CD8-positive, alpha-beta memory T cell (primary cell): ENCODE results near the gene POLA2. TPM values are rescaled to one million over a fixed set of nuclear protein-coding genes. Genes with fewer than 3 reads are reported as not detected.
"Not testable (repeated sequence)": the region's sequence is repeated elsewhere in the genome, so short reads cannot be mapped to it uniquely, and the experiment has no call there.

ENCODE experiments used
- CTCF ChIA-PET: fragments of 350-600 bp; sonication (Branson Sonifier 250); formaldehyde crosslinking; loops from one replicate; lab custom pipeline; 2021; ENCODE audit warnings: antibody characterized with exemption; lab: Charles Lee
- POLR2A ChIA-PET: fragments of 350-600 bp; sonication (Branson Sonifier 250); formaldehyde crosslinking; loops from one replicate; lab custom pipeline; 2021; ENCODE audit warnings: antibody characterized with exemption; lab: Charles Lee
- DNase-seq, 5 donors: peaks; one replicate each; pipeline versions ENCODE4 v3.0.0 to v3.0.0-alpha.2; 2020 to 2022; ENCODE audit warnings: mixed read lengths in 1 of 5
- H3K27ac ChIP-seq: one replicate; pipeline ENCODE4 v1.7.0; 2013; ENCODE audit warnings: low read depth, mild to moderate bottlenecking, low read length, moderate library complexity
- H3K27me3 ChIP-seq: 2 replicates; pipeline ENCODE4 v1.7.0; 2013; ENCODE audit warnings: low read length, mild to moderate bottlenecking; ENCODE audit not compliant: insufficient read depth, poor library complexity, severe bottlenecking
- H3K36me3 ChIP-seq: 2 replicates; pipeline ENCODE4 v1.7.0; 2013; ENCODE audit warnings: mild to moderate bottlenecking, low read length, moderate library complexity; ENCODE audit not compliant: insufficient read depth
- H3K4me1 ChIP-seq: 2 replicates; pipeline ENCODE4 v1.7.0; 2013; ENCODE audit warnings: mild to moderate bottlenecking, low read length, moderate library complexity; ENCODE audit not compliant: insufficient read depth
- H3K4me3 ChIP-seq: 2 replicates; pipeline ENCODE4 v1.7.0; 2013; ENCODE audit warnings: mild to moderate bottlenecking, low read length
- H3K9me3 ChIP-seq: 2 replicates; pipeline ENCODE4 v1.7.0; 2013; ENCODE audit warnings: mild to moderate bottlenecking, low read length
- H3K27ac Mint-ChIP-seq, 8 donors: one replicate each; pipeline ENCODE4 v1.8.0; 2020 to 2021; ENCODE audit warnings: mixed read lengths in 8 of 8, mild to moderate bottlenecking in 6 of 8, inconsistent platforms in 3 of 8, moderate library complexity in 3 of 8
- H3K27me3 Mint-ChIP-seq, 2 donors: one replicate each; pipeline ENCODE4 v1.8.0; 2020 to 2021; ENCODE audit warnings: mixed read lengths in 2 of 2, mild to moderate bottlenecking in 1 of 2, moderate library complexity in 1 of 2
- H3K36me3 Mint-ChIP-seq, 3 donors: one replicate each; pipeline ENCODE4 v1.8.0; 2020 to 2021; ENCODE audit warnings: mixed read lengths in 3 of 3, inconsistent platforms in 1 of 3, mild to moderate bottlenecking in 1 of 3
- H3K4me1 Mint-ChIP-seq, 3 donors: one replicate each; pipeline ENCODE4 v1.8.0; 2020 to 2021; ENCODE audit warnings: mixed read lengths in 3 of 3, inconsistent platforms in 1 of 3, mild to moderate bottlenecking in 1 of 3
- H3K4me3 Mint-ChIP-seq, 7 donors: one replicate each; pipeline ENCODE4 v1.8.0; 2020 to 2021; ENCODE audit warnings: mixed read lengths in 7 of 7, mild to moderate bottlenecking in 6 of 7, moderate library complexity in 4 of 7, inconsistent platforms in 2 of 7
- H3K9me3 Mint-ChIP-seq, 5 donors: one replicate each; pipeline ENCODE4 v1.8.0; 2020 to 2022; ENCODE audit warnings: mixed read lengths in 5 of 5, mild to moderate bottlenecking in 3 of 5, moderate library complexity in 2 of 5, inconsistent platforms in 1 of 5
- polyA plus RNA-seq: library from polyadenylated mRNA; unstranded; fragments of 300-500 nt; fragmentation: Illumina TruSeq; gene quantifications from one replicate; pipeline ENCODE4 v1.2.3, GENCODE V29; 2021
- total RNA-seq, 2 experiments: library from RNA; stranded (reverse); gene quantifications; one replicate each; pipeline ENCODE4 v1.2.3, GENCODE V29; 2021

Gene POLA2
- total and polyA plus RNA-seq, 3 experiments from 2014 or later: 11.0 to 78.8 (median 75.6) TPM

- H3K4me1 ChIP-seq, H3K36me3 Mint-ChIP-seq, H3K27ac Mint-ChIP-seq, H3K4me1 Mint-ChIP-seq, H3K27ac ChIP-seq, H3K27me3 Mint-ChIP-seq, H3K4me3 ChIP-seq, CTCF ChIA-PET, H3K9me3 ChIP-seq, H3K27me3 ChIP-seq, H3K36me3 ChIP-seq, DNase-seq, H3K9me3 Mint-ChIP-seq, H3K4me3 Mint-ChIP-seq: not testable (repeated sequence)
- POLR2A ChIA-PET: interaction anchor here (0.6 kb wide), 1 partner anchor 162 kb away, joined by 6 read pairs; no protein-coding TSS in a partner anchor
These were observed 16.7 kb upstream of the POLA2 start for GRCh38 chr11:65245046-65245445.

- no peaks in the 10 kb centered on the region for H3K36me3 Mint-ChIP-seq
- ChIA-PET POLR2A (no interaction called here), CTCF (no interaction called here)
- DNase-seq: no peak
- H3K4me1 Mint-ChIP-seq: no peaks in the 10 kb centered on the region
- H3K4me3 ChIP-seq: no peak overlapping the region
- H3K9me3 ChIP-seq: no peaks in the 10 kb centered on the region
- H3K36me3 ChIP-seq: no peaks in the 10 kb centered on the region
- no peak overlapping the region for H3K4me3 Mint-ChIP-seq
- no peaks in the 10 kb centered on the region for H3K4me1 ChIP-seq
- no peak overlapping the region for H3K27ac ChIP-seq
- peak overlapping the region in 1 of 8 donors; percentile 41 for H3K27ac Mint-ChIP-seq
- H3K9me3 Mint-ChIP-seq: no peaks in the 10 kb centered on the region
- H3K27me3 ChIP-seq: no peaks in the 10 kb centered on the region
- peaks cover 0 to under 1% of the 10 kb centered on the region in 2 donors for H3K27me3 Mint-ChIP-seq
These were observed 15.3 kb upstream of the POLA2 start for GRCh38 chr11:65246506-65246905.

- H3K4me1 Mint-ChIP-seq, H3K36me3 Mint-ChIP-seq, H3K4me1 ChIP-seq, H3K4me3 Mint-ChIP-seq, POLR2A ChIA-PET, DNase-seq, CTCF ChIA-PET, H3K9me3 ChIP-seq, H3K27ac ChIP-seq, H3K9me3 Mint-ChIP-seq, H3K27ac Mint-ChIP-seq, H3K27me3 ChIP-seq, H3K36me3 ChIP-seq, H3K4me3 ChIP-seq, H3K27me3 Mint-ChIP-seq: not testable (repeated sequence)
These were observed 13.5 kb upstream of the POLA2 start for GRCh38 chr11:65248184-65248710.

GRCh38 chr11:65251476-65251875, 10.3 kb upstream of the POLA2 start:
- Histone ChIP-seq H3K4me3 (no peak overlapping the region), H3K27ac (no peak overlapping the region), H3K9me3 (no peaks in the 10 kb centered on the region), H3K4me1 (no peaks in the 10 kb centered on the region), H3K27me3 (no peaks in the 10 kb centered on the region), H3K36me3 (no peaks in the 10 kb centered on the region)
- POLR2A ChIA-PET: no interaction called here
- no peak overlapping the region for H3K27ac Mint-ChIP-seq
- H3K27me3 Mint-ChIP-seq: peaks cover 0 to 18% of the 10 kb centered on the region in 2 donors
- no peaks in the 10 kb centered on the region for H3K9me3 Mint-ChIP-seq
- DNase-seq: no peak
- no peak overlapping the region for H3K4me3 Mint-ChIP-seq
- H3K36me3 Mint-ChIP-seq: no peaks in the 10 kb centered on the region
- H3K4me1 Mint-ChIP-seq: no peaks in the 10 kb centered on the region
- CTCF ChIA-PET: interaction anchor here (0.8 to 1.4 kb wide), 2 partner anchors 10 to 63 kb away, joined by 3 to 4 read pairs; partner anchors contain the start of genes CDC42EP2 and POLA2

GRCh38 chr11:65254724-65255123, 7.0 kb upstream of the POLA2 start:
- Mint-ChIP-seq H3K27me3 (peaks cover 0 to 18% of the 10 kb centered on the region in 2 donors), H3K27ac (peak overlapping the region in 1 of 8 donors; percentile 33), H3K4me3 (no peak overlapping the region), H3K9me3 (no peaks in the 10 kb centered on the region), H3K36me3 (no peaks in the 10 kb centered on the region), H3K4me1 (peaks cover 1 to 5% (median 4%) of the 10 kb centered on the region in 3 donors)
- POLR2A ChIA-PET: no interaction called here
- H3K4me3 ChIP-seq: no peak overlapping the region
- H3K4me1 ChIP-seq: no peaks in the 10 kb centered on the region
- DNase-seq: no peak
- H3K36me3 ChIP-seq: no peaks in the 10 kb centered on the region
- no peaks in the 10 kb centered on the region for H3K9me3 ChIP-seq
- H3K27me3 ChIP-seq: no peaks in the 10 kb centered on the region
- CTCF ChIA-PET: interaction anchor here (0.7 kb wide), 1 partner anchor 75 kb away, joined by 3 read pairs; no protein-coding TSS in a partner anchor
- H3K27ac ChIP-seq: no peak overlapping the region

- ChIA-PET POLR2A (interaction anchor here (0.7 kb wide), 2 partner anchors 133 to 255 kb away, joined by 3 read pairs; no protein-coding TSS in a partner anchor), CTCF (interaction anchor here (1.5 kb wide), 1 partner anchor 9 kb away, joined by 3 read pairs; no protein-coding TSS in a partner anchor)
- Histone ChIP-seq H3K36me3 (no peaks in the 10 kb centered on the region), H3K9me3 (no peaks in the 10 kb centered on the region), H3K4me1 (peaks cover 19% of the 10 kb centered on the region), H3K4me3 (no peak overlapping the region), H3K27me3 (no peaks in the 10 kb centered on the region), H3K27ac (no peak overlapping the region)
- H3K4me3 Mint-ChIP-seq: peak overlapping the region in 3 of 7 donors; percentile 5 to 41 (median 40)
- H3K36me3 Mint-ChIP-seq: peaks cover 0 to 7% (median 0%) of the 10 kb centered on the region in 3 donors
- H3K4me1 Mint-ChIP-seq: peaks cover 15 to 32% (median 30%) of the 10 kb centered on the region in 3 donors
- H3K27ac Mint-ChIP-seq: peak overlapping the region in 2 of 8 donors; percentile 24 to 64
- no peak for DNase-seq
- peaks cover 2 to 6% of the 10 kb centered on the region in 2 donors for H3K27me3 Mint-ChIP-seq
- H3K9me3 Mint-ChIP-seq: no peaks in the 10 kb centered on the region
These were observed 2.8 kb upstream of the POLA2 start for GRCh38 chr11:65258988-65259387.

GRCh38 chr11:65260302-65260701, 1.5 kb upstream of the POLA2 start:
- Mint-ChIP-seq H3K9me3 (no peaks in the 10 kb centered on the region), H3K4me3 (peak overlapping the region; percentile 29 to 91 (median 57)), H3K36me3 (peaks cover 0 to 14% (median 3%) of the 10 kb centered on the region in 3 donors), H3K4me1 (peaks cover 19 to 42% (median 37%) of the 10 kb centered on the region in 3 donors), H3K27me3 (peaks cover under 1 to 2% of the 10 kb centered on the region in 2 donors), H3K27ac (peak overlapping the region in 4 of 8 donors; percentile 42 to 92 (median 78))
- Histone ChIP-seq H3K9me3 (no peaks in the 10 kb centered on the region), H3K4me1 (peaks cover 19% of the 10 kb centered on the region), H3K27ac (no peak overlapping the region), H3K4me3 (no peak overlapping the region), H3K27me3 (no peaks in the 10 kb centered on the region), H3K36me3 (no peaks in the 10 kb centered on the region)
- ChIA-PET CTCF (no interaction called here), POLR2A (no interaction called here)
- DNase-seq: no peak
